GM21360 (cell line): Measurements from ENCODE around the gene NIT2.
A peak's percentile ranks its signal among the peaks of the same experiment; 100 is the strongest.

Experiments used
- ATAC-seq: cut with Tn5 transposase; IDR thresholded peaks from one replicate; pipeline ENCODE4 v1.9.1; 2021; ENCODE audit warnings: mild to moderate bottlenecking, moderate library complexity; ENCODE audit not compliant: unreplicated experiment

The NIT2 gene

DNA sequence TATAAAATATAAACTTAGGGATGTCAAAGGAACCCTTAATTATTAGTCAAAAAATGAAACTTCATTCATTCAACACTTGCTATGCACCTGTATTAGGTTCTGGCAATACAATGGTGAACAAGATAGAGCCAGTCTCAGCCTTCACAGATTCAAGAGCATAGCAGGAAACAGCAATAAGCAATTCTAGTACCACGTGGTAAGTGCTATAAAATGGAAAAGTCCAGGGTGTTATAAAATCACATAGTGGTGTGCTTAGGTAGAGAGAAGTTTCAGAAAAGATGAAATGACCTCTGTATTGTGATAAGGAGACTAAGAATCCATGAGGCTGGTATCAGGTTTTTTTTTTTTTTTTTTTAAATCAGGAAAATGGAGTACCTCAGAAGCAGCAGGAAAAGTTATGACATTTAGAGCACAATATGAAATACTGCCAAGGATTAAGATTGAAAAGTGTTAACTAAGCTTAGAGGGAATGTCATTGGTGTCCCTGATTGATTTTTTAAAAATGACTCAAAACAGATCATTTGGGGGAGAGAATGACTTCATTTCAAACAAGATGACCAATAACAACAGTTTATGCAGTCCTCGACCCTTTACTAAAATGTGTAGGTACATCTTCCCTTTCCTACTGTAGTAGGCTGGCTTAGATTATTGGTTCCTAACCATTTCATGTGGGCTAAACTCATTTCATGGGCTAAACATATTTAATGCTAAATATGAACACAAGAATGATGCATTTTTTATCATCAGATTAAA, 61.3 kb downstream of the NIT2 start:
- no peak for ATAC-seq

- ATAC-seq, result no peak
These were observed 62.4 kb downstream of the NIT2 start for GRCh38 chr3:100396967-100397366.

DNA sequence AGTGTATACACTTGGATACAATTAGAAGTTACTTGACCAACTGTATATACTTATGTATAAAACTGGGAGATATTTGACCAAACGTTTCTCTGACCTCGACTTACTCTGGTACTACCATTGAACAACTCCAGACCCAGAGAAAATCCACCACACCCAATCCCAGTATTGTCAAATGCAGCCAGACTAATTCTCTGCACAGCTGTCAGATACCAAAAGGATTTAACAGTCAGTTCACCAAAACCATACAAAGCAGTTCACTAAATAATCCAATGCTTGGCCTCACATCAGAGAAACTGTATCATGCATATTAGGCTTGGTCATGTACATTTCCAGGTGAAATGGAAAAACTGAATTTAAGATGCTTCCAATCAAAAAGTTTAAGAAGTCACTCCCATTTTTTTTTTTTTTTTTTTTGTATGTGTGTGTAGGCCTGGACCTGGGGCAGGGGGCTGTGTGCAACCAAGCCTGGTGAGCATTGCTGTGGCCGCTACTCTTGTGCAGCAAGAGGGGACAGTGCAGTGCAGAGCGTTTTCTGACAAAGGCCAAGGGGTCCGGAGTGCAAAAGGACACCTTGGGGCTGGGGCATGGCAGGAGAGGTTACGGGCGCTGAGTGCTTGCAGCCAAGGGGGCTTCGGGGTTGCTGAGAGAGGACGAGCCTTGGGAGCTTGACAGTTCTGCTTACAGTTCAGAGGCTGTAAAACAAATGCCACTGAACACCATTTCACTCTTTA, 64.9 kb downstream of the NIT2 start:
- ATAC-seq, result no peak

GRCh38 chr3:100400419-100400779, 65.8 kb downstream of the NIT2 start:
- ATAC-seq, result peak; percentile 13

GRCh38 chr3:100400780-100401673, 66.5 kb downstream of the NIT2 start, which contains the start of the genes LNP1 and TOMM70:
Gene LNP1 (plus strand): TSS chr3:100401539. CDS start chr3:100429730, 28,191 bp downstream.
Gene TOMM70 (minus strand): TSS chr3:100401089. CDS start chr3:100400949, 140 bp downstream.
- ATAC-seq, result peak; percentile 85

GRCh38 chr3:100401674-100402041, 67.1 kb downstream of the NIT2 start:
- ATAC-seq, result peak; percentile 13

DNA sequence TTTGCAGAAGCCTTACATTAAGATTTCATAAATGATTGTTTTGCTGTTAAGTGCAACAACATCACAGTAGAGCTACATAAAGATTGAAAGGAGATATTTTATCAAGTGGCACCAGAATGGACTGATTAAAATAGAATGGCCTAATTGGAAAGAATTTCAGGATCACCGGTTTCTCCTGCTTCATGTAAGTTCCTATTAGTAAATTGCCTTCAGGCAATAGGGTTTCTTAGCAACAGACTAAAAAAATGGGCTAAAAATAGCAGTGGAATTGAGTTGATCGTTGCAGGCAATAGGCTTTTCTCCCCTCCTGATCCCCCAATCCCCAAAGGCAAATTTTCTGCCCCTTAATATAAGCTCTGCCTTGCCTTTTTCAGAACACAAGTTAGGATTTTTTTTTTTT, 67.7 kb downstream of the NIT2 start:
- no peak for ATAC-seq

DNA sequence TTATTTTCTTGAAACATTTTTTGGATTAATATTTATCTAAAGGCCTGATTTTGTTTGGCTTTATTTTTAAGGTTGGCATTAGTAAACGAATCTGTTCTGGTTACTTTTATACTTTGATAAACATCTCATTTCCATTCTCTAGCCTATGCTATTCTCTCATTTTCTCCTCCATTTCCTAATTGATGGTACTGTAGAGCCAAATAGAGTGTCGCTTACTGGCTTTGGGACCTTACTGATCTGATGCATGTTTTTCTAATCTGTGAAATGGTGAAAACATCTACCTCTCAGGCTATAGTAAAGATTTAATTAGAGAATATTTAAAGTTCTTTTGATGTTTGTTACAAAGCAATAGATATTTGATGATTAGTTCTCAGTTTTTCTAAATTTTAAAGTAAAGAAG, 68.3 kb downstream of the NIT2 start:
- no peak for ATAC-seq

DNA sequence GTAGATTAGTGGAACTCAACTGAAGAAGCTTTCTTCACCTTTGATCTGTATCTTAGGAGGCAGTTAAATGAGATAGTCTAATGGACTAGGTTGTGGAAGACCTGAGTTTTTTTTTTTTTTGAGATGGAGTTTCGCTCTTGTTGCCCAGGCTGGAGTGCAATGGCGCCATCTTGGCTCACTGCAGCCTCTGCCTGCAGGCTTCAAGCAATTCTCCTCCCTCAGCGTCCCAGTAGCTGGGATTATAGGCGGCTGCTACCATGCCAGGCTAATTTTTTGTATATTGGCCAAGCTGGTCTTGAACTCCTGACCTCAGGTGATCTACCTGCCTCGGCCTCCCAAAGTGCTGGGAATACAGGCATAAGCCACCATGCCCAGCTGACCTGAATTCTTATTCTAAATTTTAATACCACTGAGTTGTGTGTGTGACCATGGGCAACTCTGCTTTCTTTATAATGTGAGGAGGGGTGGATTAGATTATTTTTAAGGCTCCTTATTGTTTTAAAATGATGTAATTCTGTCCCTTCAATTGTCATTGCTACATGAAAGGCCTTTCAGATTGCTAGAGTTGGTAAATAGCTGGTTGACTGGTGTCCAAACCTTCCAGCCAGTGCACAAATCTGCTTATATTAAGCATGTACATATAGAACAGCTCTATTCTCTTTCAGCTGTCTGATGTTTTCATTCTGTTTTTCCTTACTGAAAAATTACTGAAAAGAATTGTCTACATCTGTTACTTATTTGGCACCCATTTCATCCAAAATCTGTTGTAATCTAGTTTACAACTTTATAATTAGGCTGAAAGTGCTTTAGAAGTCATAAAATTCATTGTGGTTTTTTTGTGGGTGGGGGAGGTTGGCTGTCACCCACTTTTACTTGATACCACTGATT, 69.0 kb downstream of the NIT2 start:
- ATAC-seq, result no peak

- ATAC-seq, result no peak
These were observed 69.6 kb downstream of the NIT2 start for GRCh38 chr3:100404250-100404548.

- ATAC-seq, result no peak
These were observed 72.6 kb downstream of the NIT2 start for GRCh38 chr3:100407164-100407563.

GRCh38 chr3:100407977-100408532, 73.5 kb downstream of the NIT2 start:
- no peak for ATAC-seq
